ENCODE results near the gene STAT4.
"Not testable (repeated sequence)": the region's sequence is repeated elsewhere in the genome, so short reads cannot be mapped to it uniquely, and the experiment has no call there.

The STAT4 gene

DNA sequence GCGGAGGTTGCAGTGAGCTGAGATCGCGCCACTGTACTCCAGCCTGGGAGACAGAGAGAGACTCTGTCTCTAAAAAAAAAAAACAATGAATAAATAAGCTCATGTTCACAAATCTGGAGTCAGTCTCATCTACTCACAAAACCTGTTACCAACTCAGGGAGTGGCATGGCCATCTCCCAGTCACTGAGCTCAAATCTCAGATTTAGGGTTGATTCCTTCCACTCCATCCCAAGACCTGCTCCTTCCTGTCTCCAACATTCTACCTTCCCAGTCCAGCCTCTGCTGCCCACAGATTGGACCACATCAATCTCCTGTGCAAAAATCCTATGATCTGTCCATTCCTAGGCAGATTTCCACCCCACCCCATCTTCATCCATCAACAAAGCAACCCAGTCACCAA, 138.4 kb downstream of the STAT4 start:
- no peak for DNase-seq

DNA sequence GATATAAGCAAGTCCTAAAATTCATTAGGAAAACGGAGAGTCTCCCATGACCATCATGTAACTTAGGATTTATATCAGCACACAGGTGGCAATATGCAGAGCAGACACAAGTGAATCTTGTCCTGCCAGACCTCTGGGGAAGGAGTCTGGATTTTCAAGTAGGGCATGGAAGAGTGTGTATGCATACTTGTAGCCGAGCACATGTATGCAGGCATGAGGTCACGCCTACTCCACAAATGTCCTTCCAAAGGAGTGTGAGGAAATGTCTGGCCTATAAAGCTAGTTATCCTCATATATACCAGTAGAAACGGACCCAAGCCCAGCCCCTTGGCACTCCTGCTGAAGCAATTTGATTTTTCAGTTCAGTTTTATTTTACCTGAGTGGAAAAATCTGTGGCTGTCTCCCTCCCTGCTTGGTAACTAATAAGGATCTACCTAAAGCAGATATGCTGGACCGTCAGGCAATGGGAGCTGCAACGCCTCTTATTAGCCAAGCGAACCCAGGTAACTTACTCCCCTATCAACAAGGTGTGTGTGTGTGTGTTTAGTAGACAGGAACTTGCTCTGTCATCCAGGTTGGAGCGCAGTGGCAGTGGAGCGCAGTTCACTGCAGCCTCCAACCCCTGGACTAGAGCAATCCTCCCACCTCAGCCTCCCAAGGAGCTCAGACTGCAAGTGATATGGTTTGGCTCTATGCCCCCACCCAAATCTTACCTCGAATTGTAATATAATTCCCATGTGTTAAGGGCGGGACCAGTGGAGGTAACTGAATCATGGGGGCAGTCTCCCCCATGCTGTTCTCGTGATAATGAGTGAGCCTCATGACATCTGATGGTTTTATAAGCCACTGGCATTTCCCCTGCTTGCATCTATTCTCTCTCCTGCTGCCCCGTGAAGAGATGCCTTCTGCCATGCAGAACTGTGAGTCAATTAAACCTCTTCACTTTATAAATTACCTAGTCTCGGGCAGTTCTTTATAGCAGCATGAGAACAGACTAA, 139.6 kb downstream of the STAT4 start:
- no peak for DNase-seq

DNA sequence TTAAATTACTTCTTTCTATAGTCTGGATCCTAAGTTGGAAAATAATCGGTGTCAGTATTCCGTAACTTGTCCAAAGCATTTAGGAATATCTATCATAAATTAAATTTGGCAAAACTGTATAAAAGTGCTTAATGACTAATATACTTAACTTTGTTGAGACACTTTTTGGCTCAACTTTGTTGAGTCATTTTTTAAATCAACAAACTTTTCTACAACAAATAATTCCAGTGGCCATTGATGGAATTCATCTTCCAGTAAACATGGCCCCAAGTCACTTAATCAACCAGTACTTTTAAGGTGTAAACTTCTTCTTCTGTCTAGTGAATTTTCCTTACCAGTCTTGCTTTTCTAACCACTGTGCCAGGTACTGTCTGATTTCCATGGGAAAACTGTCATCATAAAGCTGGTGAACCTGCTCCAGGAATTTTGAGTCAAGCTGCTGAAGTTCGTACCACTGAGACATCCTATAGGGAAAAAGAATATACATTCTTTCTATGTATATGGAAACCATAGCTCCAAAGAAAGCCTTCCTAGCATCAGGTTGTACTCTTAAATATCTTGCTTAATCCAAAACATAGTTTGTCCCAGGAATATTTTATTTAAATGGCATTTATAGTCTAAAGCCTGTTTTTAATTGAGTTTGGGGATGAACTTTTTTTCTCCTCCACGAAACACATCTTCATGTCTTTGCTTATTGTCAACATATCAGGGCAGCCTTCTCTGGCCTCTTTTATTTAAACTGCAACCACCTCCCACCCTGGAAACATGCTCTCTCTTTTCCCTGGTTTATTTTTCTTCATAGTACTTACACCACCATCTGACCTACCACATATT, 141.0 kb downstream of the STAT4 start:
- DNase-seq = no peak

DNA sequence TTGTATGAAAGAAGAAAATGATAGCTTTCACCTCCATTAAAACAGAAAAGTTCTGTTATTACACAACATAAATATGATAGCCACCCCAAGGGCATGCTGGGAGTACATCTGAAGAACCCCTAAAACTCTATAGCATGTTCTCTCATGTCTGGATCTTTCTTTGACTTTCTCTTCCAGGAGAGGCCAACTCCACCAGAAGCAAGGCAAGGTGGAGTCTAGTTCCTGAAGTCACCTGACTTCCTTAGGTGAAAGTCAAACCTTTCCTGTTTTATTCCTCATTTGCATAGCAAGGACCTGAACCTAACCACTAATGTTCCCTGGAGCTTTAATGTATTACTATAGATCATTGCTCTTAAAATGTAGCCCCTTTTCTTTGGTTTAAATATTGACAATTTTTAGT, 142.5 kb downstream of the STAT4 start:
- no peak for DNase-seq

DNA sequence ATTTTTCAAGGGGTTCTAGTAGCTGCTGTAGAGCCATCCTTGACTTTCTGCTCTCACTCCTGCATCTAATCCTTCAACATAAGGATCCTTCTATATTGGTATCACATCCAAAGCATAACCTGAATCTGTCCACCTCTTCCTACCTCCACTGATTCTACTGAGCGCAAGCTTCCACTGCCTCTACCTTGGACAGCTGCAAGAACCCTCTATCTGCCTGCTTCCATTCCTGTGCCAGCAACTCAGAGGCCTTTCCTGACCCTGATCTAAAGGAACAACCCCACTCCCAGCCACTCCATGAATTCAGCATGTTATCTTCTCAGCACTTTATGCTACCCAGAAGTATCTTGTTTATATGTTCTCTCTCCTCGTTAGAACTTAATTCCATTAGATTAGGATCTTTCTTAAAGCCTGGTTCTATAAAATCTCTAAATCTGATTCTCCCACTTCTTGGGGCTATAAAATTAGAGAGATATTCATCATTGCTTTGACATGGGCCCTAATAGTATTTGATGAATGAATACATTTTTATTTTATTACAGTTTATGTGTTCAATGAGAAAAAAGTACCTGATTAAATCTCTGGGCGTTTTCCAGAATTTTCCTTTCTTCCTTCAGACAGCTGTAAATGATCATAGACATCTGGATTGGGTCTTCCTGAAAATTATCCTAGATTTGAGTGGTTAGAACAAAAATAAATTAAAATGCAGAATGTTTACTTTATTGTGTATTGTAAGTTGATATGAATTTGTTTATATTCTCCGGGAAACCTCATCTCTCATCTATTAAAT, 143.6 kb downstream of the STAT4 start:
- DNase-seq = no peak

DNA sequence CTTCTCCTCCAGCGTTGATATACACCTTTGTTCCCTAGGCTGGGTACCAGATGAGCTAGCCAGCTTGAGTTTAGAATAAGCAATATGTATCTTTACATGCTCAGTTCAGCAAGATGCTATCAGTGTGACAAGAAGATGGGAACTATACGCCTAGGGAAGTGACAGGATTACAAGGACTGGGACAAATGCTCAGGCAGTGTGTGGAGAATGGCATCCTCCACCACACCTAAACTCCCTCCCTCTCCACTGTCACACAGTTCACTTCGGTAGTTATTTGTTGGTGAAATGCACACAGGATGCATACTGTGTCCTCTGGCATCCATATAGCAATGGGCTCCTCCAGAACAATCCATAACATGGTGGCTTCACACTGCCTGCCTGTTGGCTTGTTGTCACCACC, 144.5 kb downstream of the STAT4 start:
- no peak for DNase-seq

DNA sequence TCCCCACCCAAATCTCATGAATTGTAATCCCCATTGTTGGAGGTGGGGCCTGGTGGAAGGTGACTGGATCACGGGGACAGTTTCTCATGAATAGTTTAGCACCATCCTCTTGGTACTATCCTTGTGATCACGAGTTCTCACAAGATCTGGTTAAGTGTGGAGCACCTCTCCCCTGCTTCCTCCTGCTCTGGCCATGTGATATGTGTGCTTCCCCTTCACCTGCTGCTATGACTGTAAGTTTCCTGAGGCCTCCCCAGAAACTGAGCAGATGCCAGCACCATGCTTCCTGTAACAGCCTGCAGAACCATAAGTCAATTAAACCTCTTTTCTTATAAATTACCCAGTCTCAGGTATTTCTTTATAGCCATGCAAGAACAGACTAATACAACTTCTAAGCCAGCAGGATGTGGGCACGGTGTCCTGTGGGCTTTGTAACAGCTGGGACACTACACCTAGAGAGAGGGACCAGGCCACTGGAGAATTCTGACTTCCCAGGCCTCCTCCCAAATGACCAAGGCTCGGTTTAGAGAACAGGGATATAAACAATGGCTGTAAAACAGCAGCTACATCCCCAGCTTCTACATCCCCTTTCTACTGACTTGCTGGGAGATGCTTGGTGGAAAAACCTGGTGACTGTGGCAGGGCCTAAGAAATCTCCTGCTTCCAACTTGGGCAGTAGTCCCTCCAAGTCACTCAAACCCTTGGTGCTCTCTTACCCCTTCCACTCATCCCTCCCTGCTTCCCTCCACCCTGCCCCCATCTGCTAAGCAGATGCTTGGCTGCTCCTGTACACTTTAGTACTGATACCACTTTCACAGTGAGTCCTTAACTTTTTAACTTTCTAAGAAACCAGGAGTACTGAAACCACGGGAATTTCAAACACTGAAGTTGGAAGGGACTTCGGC, 147.1 kb downstream of the STAT4 start:
- DNase-seq = no peak

DNA sequence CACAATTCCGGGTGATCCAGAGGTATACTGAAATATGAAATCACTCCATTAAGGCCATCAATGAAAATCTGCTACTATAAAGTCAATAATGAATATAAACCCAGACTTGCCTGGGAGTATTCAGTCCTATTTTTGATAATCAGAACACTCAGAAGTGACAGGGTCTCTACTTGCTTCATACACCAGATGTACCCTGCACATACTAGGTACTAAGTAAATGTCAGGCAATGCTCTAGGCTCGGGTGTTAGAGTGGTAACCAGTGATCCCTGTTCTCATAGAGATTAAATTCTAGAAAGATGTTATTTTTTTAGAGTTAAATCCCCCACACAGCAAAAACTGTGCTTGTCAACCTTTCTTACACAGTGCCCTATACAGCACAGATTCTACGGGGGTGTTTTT, 149.2 kb downstream of the STAT4 start:
- DNase-seq = no peak

DNA sequence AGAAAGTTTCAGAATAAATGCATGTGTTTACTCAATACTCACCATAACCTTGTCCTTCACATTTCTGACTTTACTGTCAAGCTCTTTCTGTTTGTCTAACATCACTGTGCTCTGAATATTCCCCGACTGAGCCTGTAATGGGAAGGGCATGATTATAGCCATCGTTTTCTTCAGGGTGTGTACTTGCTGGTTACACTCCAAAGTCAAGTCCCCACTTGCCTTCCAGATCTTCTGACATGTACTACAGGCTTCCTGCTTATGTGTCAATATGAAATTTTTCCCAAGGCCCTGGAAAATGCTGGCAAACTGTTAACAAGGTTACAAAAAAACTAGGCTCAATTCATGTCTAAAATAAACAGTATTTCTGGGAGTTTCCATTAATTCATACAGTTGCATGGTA, 149.8 kb downstream of the STAT4 start:
- DNase-seq = no peak

DNA sequence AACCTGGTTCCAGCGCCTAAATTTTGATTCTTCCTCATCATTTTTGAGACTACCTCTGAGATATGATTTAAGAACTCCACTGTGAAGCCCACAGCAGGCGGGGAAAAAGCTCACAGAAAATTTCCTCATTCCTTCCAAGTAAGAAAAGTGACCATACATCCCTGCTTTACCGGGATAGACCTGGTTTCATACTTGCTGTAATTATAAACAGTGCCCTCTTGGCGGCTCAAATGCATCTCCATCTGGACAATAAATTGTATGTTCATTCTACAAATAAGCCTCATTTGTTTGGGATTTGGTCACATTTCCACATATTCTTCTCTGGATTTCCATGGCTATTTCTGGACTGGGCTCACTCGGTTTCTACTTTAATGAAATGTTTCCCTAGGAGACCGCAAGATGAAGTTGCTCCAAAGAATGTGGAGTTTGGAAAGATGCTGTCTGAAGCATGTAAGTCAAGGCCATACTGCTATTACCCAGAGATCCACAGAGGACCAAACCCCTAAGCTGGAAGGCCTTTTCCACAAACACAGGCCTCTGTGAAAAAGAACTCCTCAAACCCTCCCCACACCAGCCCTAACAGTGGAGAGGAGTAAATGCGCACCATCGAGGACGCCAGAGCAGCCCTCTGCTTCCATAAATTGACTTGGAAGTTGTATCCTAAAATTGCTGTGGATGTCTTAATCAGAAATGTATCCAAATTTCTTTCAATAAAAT, 150.7 kb downstream of the STAT4 start:
- no peak for DNase-seq

DNA sequence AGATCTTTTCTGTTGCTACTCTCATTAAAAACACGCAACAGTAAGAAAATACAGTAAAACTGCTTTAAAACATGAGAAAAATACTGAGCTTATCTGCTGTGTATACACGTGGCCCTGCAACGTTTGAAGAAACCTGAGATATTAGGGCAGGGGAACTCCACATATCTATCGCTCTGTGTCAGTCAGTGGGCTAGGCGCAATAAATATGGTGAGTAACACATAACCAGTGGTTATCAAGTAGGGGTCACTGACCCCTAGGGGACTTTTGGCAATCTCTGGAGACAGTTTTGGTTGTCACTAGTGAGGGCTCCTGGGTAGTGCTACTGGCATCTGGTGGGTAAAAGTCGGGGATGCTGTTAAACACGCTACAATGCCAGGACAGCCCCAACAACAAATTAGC, 151.7 kb downstream of the STAT4 start:
- DNase-seq = no peak

DNA sequence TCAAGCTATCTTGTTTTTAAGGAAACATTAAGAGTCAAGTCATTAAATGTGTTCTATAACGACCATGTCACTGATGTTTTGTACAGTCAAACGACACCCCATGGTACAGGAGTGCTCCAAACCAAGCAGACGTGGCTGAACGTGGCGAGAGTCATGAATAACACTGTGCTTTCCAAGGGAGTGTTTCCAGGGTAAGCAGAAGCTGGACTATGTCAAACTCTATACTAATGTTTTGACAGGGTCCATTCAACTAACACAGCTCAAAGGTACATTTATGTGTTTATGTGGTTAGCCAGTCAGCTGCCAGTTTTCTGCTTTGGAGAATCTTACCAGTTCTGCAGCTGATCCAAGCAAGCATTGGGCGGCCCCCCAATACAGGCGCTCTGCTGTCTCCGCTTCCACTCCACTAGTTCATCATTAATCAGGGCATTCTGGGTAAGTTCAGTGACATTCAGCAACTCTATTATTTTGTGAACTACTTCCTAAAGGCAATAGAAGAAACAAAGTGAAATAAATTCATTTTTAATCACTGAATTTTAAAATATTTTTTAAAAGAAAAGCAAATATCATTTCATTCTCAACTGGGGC, 153.2 kb downstream of the STAT4 start:
- DNase-seq = no peak

DNA sequence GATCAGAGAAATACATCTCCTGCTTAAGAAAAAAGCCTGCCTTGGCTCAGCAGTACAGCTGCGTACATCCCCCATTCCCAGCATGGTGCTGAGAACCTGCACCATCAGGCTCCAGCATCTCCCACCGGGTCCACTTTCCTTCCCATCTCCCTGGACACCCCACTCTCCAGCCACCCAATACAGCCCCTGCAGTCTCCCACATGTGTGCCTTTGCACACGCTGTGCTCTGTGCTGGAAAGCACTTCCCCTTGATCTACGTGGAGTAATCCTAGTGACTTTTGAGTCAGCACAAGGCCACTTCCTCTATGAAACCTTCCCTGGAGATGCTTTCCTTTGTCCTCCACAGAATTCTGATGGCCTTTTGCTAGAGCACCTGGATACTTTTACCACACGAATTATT, 153.8 kb downstream of the STAT4 start:
- DNase-seq = no peak

DNA sequence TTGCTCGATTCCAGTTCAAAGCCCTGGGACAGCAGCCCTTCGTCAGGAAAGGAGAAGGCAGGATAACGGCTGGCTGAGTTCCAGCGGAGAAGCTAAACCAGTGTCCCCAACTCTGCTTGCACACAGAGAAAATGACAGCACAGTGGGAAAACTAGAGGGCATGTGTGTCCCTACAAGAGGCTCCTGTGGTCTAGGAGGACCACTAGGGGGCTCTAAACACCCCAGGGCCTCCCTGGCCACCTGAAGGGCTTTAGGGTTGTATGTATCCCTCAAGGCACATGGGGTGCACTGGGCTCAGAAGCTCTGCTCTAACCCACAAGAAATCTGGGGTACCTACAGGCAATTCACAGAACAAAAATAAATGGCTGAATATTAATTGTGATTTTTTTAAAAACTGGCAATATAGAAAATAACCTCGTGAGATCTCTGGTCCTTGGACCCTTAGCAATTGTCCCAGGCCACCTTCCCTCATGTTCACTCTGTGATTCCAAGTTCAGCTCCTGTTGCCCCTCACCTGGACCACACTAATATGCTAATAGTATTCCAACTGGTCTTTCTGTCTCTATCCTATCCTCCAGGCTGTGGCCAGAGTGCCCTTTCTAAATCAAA, 154.4 kb downstream of the STAT4 start:
- DNase-seq = no peak

DNA sequence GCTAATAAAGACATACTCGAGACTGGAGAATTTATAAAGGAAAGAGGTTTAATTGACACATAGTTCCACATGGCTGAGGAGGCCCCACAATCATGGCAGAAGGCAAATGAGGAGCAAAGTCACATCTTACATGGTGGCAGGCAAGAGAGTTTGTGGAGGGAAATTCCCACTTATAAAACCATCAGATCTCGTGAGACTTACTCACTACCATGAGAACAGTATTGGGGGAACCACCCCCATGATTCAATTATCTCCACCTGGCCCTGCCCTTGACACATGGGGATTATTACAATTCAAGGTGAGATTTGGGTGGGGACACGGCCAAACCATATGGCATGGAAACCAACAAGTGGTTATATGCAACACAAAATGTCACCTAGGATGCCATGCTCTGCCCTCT, 155.5 kb downstream of the STAT4 start:
- not testable (repeated sequence) for DNase-seq

DNA sequence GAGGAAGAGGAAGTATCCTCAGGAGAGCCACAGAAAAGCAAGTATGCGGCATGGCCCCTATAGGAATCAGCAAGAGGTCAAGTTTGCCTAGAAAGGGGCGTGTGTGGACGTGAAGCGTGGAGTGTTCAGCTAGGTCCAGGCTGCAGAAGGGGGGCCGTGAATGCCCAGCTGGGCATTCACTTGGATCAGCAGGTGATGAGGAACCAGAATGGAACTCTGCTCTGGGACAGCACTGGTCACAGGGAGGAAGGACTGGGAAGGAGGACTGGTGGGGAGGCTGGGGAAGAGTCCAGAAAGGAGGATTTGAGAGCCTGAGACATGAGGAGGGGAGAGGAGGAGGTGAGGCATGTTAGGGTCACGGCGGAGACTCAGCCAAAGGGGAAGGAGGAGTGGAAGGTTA, 156.6 kb downstream of the STAT4 start:
- no peak for DNase-seq

DNA sequence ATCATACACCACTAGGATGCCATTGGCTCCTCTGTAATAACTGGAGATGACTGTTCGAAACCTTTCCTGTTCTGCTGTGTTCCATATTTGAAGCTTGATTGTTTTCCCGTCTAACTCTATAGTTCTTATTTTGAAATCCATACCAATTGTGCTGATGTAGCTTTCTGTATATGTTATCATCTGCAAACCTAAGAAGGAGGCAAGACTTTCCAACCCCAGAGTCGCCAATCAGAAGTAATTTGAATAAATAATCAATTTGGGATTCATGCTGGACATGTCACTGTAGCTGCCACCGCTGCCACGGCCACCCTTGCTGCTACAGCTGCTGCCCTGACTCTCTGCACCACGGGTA, 157.5 kb downstream of the STAT4 start:
- DNase-seq = no peak

DNA sequence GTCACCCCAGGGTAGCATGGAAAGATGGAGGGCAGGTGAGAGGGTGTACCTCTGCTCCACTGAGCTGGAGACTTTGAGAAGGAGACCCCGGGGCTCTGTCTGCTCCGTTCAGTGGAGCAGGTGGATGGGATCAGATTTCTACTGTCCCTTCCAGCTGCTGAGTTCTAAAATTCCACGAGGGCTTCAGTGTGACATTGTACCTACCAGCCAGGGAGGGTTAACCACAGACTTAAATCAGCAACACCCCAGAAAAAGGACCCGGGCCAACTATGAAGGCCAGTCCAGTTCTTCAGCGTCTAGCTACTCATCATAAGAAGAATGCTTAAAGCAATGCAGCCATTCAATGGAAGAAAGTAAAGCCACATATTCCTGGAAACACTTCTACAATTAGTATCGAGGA, 160.7 kb downstream of the STAT4 start:
- DNase-seq = no peak

DNA sequence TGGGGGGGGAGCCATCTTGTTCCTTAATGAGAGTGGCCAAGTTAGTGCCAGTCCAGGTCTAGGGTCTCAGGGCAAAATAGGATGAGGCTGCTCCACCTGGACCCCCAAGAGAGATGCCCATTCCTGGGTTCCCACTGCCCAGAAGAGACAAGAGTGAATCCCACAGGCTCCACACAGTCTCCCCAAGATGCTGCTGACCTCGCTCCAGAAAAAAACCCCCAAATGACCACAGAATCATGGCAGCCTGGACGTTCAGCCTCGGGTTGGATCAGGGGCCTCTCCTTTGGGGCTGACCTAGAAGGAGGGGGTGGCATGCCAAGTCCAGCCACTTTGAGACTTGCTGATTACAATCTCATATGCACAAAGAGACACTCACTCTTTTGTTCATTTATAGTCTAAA, 161.9 kb downstream of the STAT4 start:
- DNase-seq = no peak

DNA sequence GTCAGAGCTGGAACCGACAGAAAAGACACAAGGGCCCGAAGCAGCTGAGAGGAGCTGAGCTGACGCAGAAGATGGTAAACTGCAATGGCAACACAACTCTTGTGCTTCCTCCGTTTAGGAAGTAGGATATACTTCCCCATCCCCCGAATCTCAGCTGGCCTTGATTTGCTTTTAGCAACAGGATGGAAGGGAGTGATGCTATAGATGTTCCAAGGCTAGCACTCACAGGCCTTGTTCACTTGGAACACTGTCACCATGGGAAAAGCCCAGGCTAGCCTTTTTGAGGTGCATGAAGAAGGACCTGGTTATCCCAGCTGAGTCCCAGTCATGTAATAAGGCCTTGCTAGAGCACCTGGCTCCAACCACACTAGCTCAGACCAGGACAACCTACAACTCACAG, 162.9 kb downstream of the STAT4 start:
- no peak for DNase-seq

DNA sequence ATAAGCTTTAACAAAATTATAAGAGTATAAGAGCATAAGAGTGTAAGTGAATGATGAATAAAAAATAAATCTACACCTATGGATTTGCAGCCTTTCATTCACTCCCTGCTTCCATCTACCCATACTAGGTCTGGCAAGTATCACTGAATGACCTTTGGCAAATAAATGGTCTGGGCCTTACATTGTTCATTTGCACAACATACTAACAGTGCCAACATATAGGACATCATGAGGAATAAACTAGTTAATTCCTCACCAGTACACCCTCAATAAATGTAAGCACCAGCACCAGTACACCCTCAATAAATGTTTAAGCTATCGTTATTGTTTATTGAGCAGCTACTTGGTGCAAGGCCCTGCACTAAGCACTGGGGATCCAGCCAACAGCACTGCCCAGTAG, 163.7 kb downstream of the STAT4 start:
- no peak for DNase-seq
